ENCODE data around the gene KCNJ2.

DNA sequence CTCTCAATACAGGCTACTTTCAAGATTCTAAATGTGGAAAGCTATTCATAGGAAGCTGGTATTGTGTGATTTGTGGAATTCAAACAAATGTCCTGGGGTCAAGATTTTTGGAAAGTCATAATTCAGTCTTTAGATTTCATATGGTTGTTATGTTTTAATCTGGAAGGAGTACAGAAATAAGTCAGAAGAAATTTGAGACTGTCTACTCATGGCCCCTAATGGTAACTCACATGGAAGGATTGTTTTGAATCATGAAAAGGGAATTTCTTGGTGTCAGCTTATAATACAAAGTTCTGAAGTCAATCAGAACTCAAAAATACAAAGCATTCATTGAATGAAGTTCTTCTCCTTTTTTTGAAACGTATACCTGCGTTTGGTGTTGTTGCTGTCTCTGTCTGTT, 3.1 kb downstream of the KCNJ2 start:
- TF ChIP-seq CTCF (optimal IDR thresholded peaks at IDR 0.05 in 1 of 3, IDR thresholded peaks at IDR 0.05 in 1 of 3, conservative IDR thresholded peaks at IDR 0.05 in 1 of 3; ENCODE audit: extremely low read depth in 1 of 3, insufficient read depth in 2 of 3, low read length in 3 of 3) (no peak), EZH2 (IDR thresholded peaks at IDR 0.05; ENCODE audit: low read length) (no peak)
